BJ (cell line): ENCODE measurements around the gene TRA2B. TPM values are rescaled to one million over a fixed set of nuclear protein-coding genes. Genes with fewer than 3 reads are reported as not detected.

ENCODE experiments used
- CTCF ChIA-PET: fragments of 350-600 bp; formaldehyde crosslinking; extraction: SDS; loops from one replicate; lab custom pipeline; 2021; ENCODE audit warnings: antibody characterized with exemption, inconsistent platforms; lab: Yijun Ruan, JAX
- POLR2A ChIA-PET: fragments of 300-600 bp; sonication (Branson Sonifier 250); formaldehyde crosslinking; extraction: SDS; loops from one replicate; lab custom pipeline; 2021; ENCODE audit warnings: antibody characterized with exemption; lab: Charles Lee
- DNase-seq: peaks from one replicate; pipeline ENCODE4 v3.0.0-alpha.2; 2011; ENCODE audit warnings: low read depth
- H3K27me3 ChIP-seq: 2 replicates; pipeline ENCODE4 v1.6.0; 2011; ENCODE audit warnings: low read length; ENCODE audit not compliant: control insufficient read depth, insufficient read depth
- H3K36me3 ChIP-seq: 2 replicates; pipeline ENCODE4 v1.5.1; 2011; ENCODE audit warnings: low read length; ENCODE audit not compliant: control insufficient read depth, insufficient read depth
- H3K4me3 ChIP-seq: 2 replicates; pipeline ENCODE4 v1.5.1; 2011; ENCODE audit warnings: low read depth, mild to moderate bottlenecking, control low read depth, low read length
- polyA plus RNA-seq: library from polyadenylated mRNA; depleted of rRNA; stranded (reverse); fragments of >200 nt; gene quantifications from 2 replicates; pipeline ENCODE4 v1.2.3, GENCODE V29; 2011
- TF ChIP-seq, protein P1 (sequence below): IDR thresholded peaks from 2 replicates; pipeline ENCODE4 v1.5.1; 2011; ENCODE audit warnings: low read depth, mild to moderate bottlenecking, control low read depth, inconsistent platforms, low read length, moderate library complexity; ENCODE audit not compliant: insufficient read depth

Gene TRA2B
- polyA plus RNA-seq, 1 experiment: 129 TPM

DNA sequence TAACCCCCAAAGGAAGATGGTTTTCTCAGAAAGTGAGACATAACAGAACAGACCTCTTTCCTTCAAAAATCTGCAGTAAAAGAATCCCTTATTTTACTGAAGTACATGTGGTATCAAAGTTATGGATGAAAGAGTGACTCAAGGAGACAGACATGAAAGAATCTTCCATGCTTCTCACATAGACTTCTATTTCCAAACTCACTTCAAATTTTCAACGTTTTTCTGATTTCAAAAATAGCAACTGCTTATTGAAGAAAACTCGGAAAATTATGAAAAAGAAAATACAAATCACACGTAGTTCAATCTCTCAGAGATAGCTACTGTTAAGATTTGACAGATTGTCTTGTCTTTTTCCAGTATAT, 39.8 kb upstream of the TRA2B start:
- CTCF ChIA-PET: interaction anchor here (0.7 to 5.0 kb wide), 21 partner anchors 9 to 640 kb away, joined by 3 to 29 read pairs (median 5); partner anchors contain the start of gene DNAJB11
- DNase-seq: no peak
- Histone ChIP-seq H3K27me3 (no peaks in the 10 kb centered on the region), H3K4me3 (no peak overlapping the region), H3K36me3 (no peaks in the 10 kb centered on the region)
- POLR2A ChIA-PET: no interaction called here
- TF ChIP-seq, protein P1, sequence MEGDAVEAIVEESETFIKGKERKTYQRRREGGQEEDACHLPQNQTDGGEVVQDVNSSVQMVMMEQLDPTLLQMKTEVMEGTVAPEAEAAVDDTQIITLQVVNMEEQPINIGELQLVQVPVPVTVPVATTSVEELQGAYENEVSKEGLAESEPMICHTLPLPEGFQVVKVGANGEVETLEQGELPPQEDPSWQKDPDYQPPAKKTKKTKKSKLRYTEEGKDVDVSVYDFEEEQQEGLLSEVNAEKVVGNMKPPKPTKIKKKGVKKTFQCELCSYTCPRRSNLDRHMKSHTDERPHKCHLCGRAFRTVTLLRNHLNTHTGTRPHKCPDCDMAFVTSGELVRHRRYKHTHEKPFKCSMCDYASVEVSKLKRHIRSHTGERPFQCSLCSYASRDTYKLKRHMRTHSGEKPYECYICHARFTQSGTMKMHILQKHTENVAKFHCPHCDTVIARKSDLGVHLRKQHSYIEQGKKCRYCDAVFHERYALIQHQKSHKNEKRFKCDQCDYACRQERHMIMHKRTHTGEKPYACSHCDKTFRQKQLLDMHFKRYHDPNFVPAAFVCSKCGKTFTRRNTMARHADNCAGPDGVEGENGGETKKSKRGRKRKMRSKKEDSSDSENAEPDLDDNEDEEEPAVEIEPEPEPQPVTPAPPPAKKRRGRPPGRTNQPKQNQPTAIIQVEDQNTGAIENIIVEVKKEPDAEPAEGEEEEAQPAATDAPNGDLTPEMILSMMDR: no peak

DNA sequence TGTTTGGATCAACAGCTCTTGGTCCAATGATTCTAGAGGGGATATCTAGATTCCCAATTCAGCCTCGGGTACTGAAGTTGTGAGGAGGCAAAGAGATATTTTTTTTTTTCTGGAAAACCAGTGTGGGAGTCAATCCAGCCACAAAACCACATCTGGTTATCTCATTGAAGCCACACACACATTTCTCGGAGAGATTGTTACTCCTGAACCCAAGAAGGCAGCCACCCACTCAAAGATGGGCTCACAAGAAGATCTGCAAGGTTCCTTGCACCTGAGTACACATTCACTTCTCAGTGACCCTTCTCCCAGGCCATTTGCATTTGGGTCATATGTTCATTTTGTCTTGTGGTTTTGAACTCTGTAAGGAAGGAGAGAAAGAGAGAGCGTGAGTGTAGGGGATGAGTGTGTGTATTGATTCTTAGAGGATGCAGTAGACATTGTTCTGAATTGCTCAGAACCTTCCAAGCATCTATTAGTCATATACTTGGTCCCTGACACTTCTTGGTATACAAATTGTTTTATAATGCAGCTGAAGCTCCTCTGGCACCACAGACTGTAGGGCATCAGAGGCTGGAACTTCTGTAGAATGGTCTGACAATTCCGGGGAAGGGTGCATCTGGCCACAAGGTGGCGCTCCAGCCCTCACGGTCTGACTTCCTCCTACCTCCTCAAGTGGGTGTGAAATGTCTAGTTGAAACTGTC, 39.3 kb upstream of the TRA2B start:
- Histone ChIP-seq H3K4me3 (no peak overlapping the region), H3K27me3 (no peaks in the 10 kb centered on the region), H3K36me3 (no peaks in the 10 kb centered on the region)
- ChIA-PET CTCF (interaction anchor here (0.6 to 5.0 kb wide), 26 partner anchors 9 to 1426 kb away, joined by 3 to 29 read pairs (median 4); partner anchors contain the start of gene DNAJB11), POLR2A (no interaction called here)
- TF ChIP-seq, protein P1: peak; percentile 96
- no peak for DNase-seq

DNA sequence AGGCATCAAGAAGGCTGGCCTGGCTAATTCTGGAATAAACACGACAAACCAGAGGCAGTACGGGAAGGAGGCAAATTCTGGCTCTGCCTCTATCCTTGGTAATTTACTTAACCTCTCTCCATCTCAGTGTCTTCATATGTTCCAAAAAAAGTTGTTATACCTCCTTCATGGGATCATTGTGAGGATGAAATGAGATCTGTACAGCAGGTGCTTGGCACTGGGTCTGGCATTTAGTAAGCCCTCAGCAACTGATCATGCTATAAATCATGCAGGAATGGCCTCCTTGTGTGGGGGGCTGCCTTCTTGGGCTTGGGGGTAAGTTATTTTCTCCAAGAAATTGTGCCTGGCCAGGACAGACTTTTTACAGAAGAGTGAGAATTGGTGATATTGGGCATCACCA, 38.3 kb upstream of the TRA2B start:
- Histone ChIP-seq H3K36me3 (no peaks in the 10 kb centered on the region), H3K4me3 (no peak overlapping the region), H3K27me3 (no peaks in the 10 kb centered on the region)
- ChIA-PET POLR2A (no interaction called here), CTCF (interaction anchor here (0.6 to 5.0 kb wide), 7 partner anchors 21 to 1425 kb away, joined by 3 to 29 read pairs (median 6); no protein-coding TSS in a partner anchor)
- TF ChIP-seq, protein P1: no peak
- no peak for DNase-seq

DNA sequence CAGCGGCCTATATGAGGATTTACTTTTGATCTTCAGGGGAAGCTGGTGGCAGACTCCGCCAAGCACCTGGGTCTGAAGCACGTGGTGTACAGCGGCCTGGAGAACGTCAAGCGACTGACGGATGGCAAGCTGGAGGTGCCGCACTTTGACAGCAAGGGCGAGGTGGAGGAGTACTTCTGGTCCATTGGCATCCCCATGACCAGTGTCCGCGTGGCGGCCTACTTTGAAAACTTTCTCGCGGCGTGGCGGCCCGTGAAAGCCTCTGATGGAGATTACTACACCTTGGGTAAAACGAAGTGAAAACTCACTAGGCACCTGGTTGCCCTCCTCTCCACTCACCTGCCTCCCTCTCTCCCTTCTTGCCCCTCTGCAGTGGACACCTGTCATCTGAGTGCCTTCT, 33.8 kb upstream of the TRA2B start:
- TF ChIP-seq, protein P1: no peak
- ChIA-PET POLR2A (no interaction called here), CTCF (interaction anchor here (1.6 to 2.0 kb wide), 2 partner anchors 28 to 305 kb away, joined by 4 to 9 read pairs; no protein-coding TSS in a partner anchor)

DNA sequence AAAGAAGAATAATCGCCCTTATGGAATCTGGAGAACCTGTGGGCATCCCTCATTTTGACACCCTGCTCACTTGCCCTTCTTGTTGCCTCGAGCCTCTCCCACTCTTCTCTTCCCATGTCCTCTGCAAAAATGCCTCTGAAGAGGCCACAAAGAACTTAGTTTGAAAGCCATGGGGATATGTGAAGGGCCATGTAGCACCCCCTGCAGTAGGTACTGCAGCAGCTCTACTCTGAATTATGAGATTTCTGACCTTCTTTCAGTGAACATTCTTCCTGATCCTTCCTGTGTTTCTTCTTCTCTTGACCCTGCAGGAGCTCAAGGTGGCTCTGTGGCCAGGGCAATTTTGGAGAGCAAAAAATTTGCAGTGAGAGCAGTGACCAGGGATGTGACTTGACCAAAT, 30.4 kb upstream of the TRA2B start:
- DNase-seq: no peak
- CTCF ChIA-PET: interaction anchor here (1.6 to 4.0 kb wide), 3 partner anchors 9 to 308 kb away, joined by 5 to 25 read pairs (median 7); no protein-coding TSS in a partner anchor
- Histone ChIP-seq H3K36me3 (no peaks in the 10 kb centered on the region), H3K27me3 (no peaks in the 10 kb centered on the region), H3K4me3 (no peak overlapping the region)
- POLR2A ChIA-PET: no interaction called here
- TF ChIP-seq, protein P1: no peak

More for the DNA sequence above, 33.8 kb upstream of the TRA2B start:
- H3K27me3 ChIP-seq: no peaks in the 10 kb centered on the region
- no peak for DNase-seq
- no peak overlapping the region for H3K4me3 ChIP-seq
- H3K36me3 ChIP-seq: no peaks in the 10 kb centered on the region
